Stomach (tissue), 9 donors: ENCODE data around the gene ERVH48-1. TPM values are rescaled to one million over a fixed set of nuclear protein-coding genes. Genes with fewer than 3 reads are reported as not detected.
A peak's percentile ranks its signal among the peaks of the same experiment; 100 is the strongest.
"Not testable (repeated sequence)": the region's sequence is repeated elsewhere in the genome, so short reads cannot be mapped to it uniquely, and the experiment has no call there.

Source experiments
- DNase-seq, 2 donors: peaks; one replicate each; pipeline versions ENCODE4 v3.0.0 to v3.0.0-alpha.2; 2013 to 2019
- H3K27ac ChIP-seq, 5 donors: fragments of 200-600 bp in 4 of 5; sonication (generic) in 4 of 5; one replicate each; pipeline ENCODE4 v1.5.1; 2013 to 2019; ENCODE audit warnings: mild to moderate bottlenecking in 1 of 5, moderate library complexity in 1 of 5
- H3K27me3 ChIP-seq, 3 donors: fragments of 200-600 bp; sonication (generic); one replicate each; pipeline ENCODE4 v1.5.1; 2017 to 2019; ENCODE audit warnings: mixed run types in 1 of 3
- H3K36me3 ChIP-seq, 4 donors: fragments of 200-600 bp; sonication (generic); 1 replicate in 3 of 4; 2 replicates in 1 of 4; pipeline ENCODE4 v1.5.1; 2016 to 2019
- H3K4me1 ChIP-seq, 4 donors: fragments of 200-600 bp; sonication (generic); one replicate each; pipeline ENCODE4 v1.5.1; 2016 to 2019
- H3K4me3 ChIP-seq, 4 donors: fragments of 200-600 bp; sonication (generic) in 3 of 4; one replicate each; pipeline ENCODE4 v1.5.1; 2016 to 2019; ENCODE audit warnings: mild to moderate bottlenecking in 1 of 4
- H3K9me3 ChIP-seq, 4 donors: fragments of 200-600 bp; sonication (generic); one replicate each; pipeline ENCODE4 v1.5.1; 2016 to 2019
- CTCF ChIP-seq, 7 experiments: fragments of 450-650 bp in 4 of 7; fragments of 200-600 bp in 3 of 7; sonication (generic) in 3 of 7; IDR thresholded peaks; one replicate each; pipeline ENCODE4 v1.5.1; 2016 to 2019; ENCODE audit warnings: antibody characterized with exemption in 7 of 7, control low read depth in 2 of 7, mild to moderate bottlenecking in 1 of 7
- EP300 ChIP-seq: sonication (generic); formaldehyde crosslinking; IDR thresholded peaks from one replicate; pipeline ENCODE4 v1.6.1; 2017; ENCODE audit warnings: antibody characterized with exemption
- POLR2A ChIP-seq, 4 donors: fragments of 450-650 bp; IDR thresholded peaks; one replicate each; pipeline ENCODE4 v1.6.1; 2016; ENCODE audit warnings: antibody characterized with exemption in 4 of 4, control low read depth in 2 of 4, mild to moderate bottlenecking in 1 of 4, moderate library complexity in 1 of 4
- POLR2AphosphoS5 ChIP-seq, 3 donors: sonication (generic); formaldehyde crosslinking; IDR thresholded peaks; one replicate each; pipeline ENCODE4 v1.6.1; 2016; ENCODE audit warnings: antibody characterized with exemption in 3 of 3
- WGBS, 5 donors: extraction: QIAGEN DNeasy Blood & Tissue Kit in 3 of 5; methylation state at CpG; one replicate each; pipeline versions ENCODE4 v1.1.5 to v1.1.7; 2013 to 2018; 5-methylcytosine and 5-hydroxymethylcytosine counted together
- intact Hi-C: fragments of 100-400 bp; cut with DNase I; formaldehyde crosslinking; loops from one replicate; pipeline ENCODE4 v1.15.1; 2023; ENCODE audit warnings: low total_unique reads
- polyA plus RNA-seq, 3 donors: library from polyadenylated mRNA; stranded (reverse); fragments of 200-250 nt; gene quantifications; one replicate each; pipeline ENCODE4 v1.2.3, GENCODE V29; 2013
- total RNA-seq, 5 donors: library from RNA; depleted of rRNA; stranded (reverse); fragments of >200 nt; gene quantifications; one replicate each; pipeline versions ENCODE4 v1.1.0 to v1.2.3, GENCODE V29; 2014 to 2016
- donor health status: healthy with polysubstance abuse.
- donor health status: Bipolar disorder and iron deficiency.
- donor health status: healthy.

Gene ERVH48-1
- total and polyA plus RNA-seq, 8 donors: 0.55 TPM; not detected in 7

- intact Hi-C loops: no loop called here
- Histone ChIP-seq H3K27ac (no peak overlapping the region), H3K27me3 (no peaks in the 10 kb centered on the region), H3K9me3 (no peaks in the 10 kb centered on the region), H3K36me3 (no peaks in the 10 kb centered on the region), H3K4me1 (peaks cover 2 to 6% (median 4%) of the 10 kb centered on the region in 4 donors), H3K4me3 (no peak overlapping the region)
- no peak for TF ChIP-seq POLR2AphosphoS5 (IDR thresholded peaks at IDR 0.05)
- TF ChIP-seq EP300: no peak
- TF ChIP-seq POLR2A (IDR thresholded peaks at IDR 0.05): no peak
- no peak for TF ChIP-seq CTCF (IDR thresholded peaks at IDR 0.05)
- WGBS, 5 donors: 91 to 96% (median 92%) methylated on average over 5 of the region's 5 CpGs
- no peak for DNase-seq
Observed at GRCh38 chr21:42887326-42887725, 38.1 kb downstream of the ERVH48-1 start.

- Histone ChIP-seq H3K4me3 (no peak overlapping the region), H3K27me3 (no peaks in the 10 kb centered on the region), H3K27ac (no peak overlapping the region), H3K9me3 (no peaks in the 10 kb centered on the region), H3K36me3 (no peaks in the 10 kb centered on the region), H3K4me1 (peaks cover 0 to 14% (median 10%) of the 10 kb centered on the region in 4 donors)
- TF ChIP-seq POLR2A (IDR thresholded peaks at IDR 0.05) (no peak), CTCF (IDR thresholded peaks at IDR 0.05) (no peak), POLR2AphosphoS5 (IDR thresholded peaks at IDR 0.05) (no peak), EP300 (no peak)
- WGBS, 5 donors: 24 to 96% (median 94%) methylated on average over 1 of the region's 1 CpG
- DNase-seq: no peak
- intact Hi-C loops: no loop called here
Observed at GRCh38 chr21:42883921-42884320, 41.5 kb downstream of the ERVH48-1 start.

- peak overlapping the region in 1 of 5 donors; percentile 93 for H3K27ac ChIP-seq
- H3K27me3 ChIP-seq: no peaks in the 10 kb centered on the region
- peaks cover 0 to 14% (median 11%) of the 10 kb centered on the region in 4 donors for H3K36me3 ChIP-seq
- H3K4me3 ChIP-seq: peak overlapping the region; percentile 89 to 100 (median 94)
- TF ChIP-seq POLR2AphosphoS5 (IDR thresholded peaks at IDR 0.05) (no peak), EP300 (no peak)
- intact Hi-C loops: no loop called here
- DNase-seq: no peak
- no peaks in the 10 kb centered on the region for H3K9me3 ChIP-seq
- 89 to 100% (median 93%) methylated on average over 6 of the region's 6 CpGs for WGBS, 5 donors
- H3K4me1 ChIP-seq: peaks cover 11 to 28% (median 25%) of the 10 kb centered on the region in 4 donors
Observed at GRCh38 chr21:42880352-42880751, 45.1 kb downstream of the ERVH48-1 start.

- no peaks in the 10 kb centered on the region for H3K27me3 ChIP-seq
- WGBS, 5 donors: 0% methylated on average over 29 to 80 of the region's 80 CpGs
- intact Hi-C loops: no loop called here
- DNase-seq: peak; percentile 98 to 99
- TF ChIP-seq POLR2A (IDR thresholded peaks at IDR 0.05) (peak in 2 of 4 donors; percentile 71 to 74), CTCF (IDR thresholded peaks at IDR 0.05) (no peak), EP300 (no peak), POLR2AphosphoS5 (IDR thresholded peaks at IDR 0.05) (peak; percentile 94 to 99 (median 97))
- peaks cover 0 to 25% (median 22%) of the 10 kb centered on the region in 4 donors for H3K36me3 ChIP-seq
- peak within 1 kb of the TSS; percentile 89 to 100 (median 94) for H3K4me3 ChIP-seq
- peak within 1 kb of the TSS; percentile 74 to 93 (median 89) for H3K27ac ChIP-seq
- H3K9me3 ChIP-seq: no peaks in the 10 kb centered on the region
- H3K4me1 ChIP-seq: peaks cover 11 to 28% (median 25%) of the 10 kb centered on the region in 4 donors
Observed at GRCh38 chr21:42878993-42879787, 46.2 kb downstream of the ERVH48-1 start, which contains the start of gene WDR4. TSS of gene WDR4 (minus strand) at chr21:42879539. CDS start at chr21:42879495, 44 bp downstream.

GRCh38 chr21:42878678-42878992 lies 46.8 kb downstream of the ERVH48-1 start:
- no peak for TF ChIP-seq POLR2AphosphoS5 (IDR thresholded peaks at IDR 0.05)
- no peak for TF ChIP-seq POLR2A (IDR thresholded peaks at IDR 0.05)
- no peak for TF ChIP-seq CTCF (IDR thresholded peaks at IDR 0.05)
- no peak for TF ChIP-seq EP300
- peaks cover 11 to 28% (median 25%) of the 10 kb centered on the region in 4 donors for H3K4me1 ChIP-seq
- H3K9me3 ChIP-seq: no peaks in the 10 kb centered on the region
- peak overlapping the region; percentile 89 to 100 (median 94) for H3K4me3 ChIP-seq
- WGBS, 5 donors: 0 to 1% (median 0%) methylated on average over 12 to 15 of the region's 15 CpGs
- intact Hi-C loops: no loop called here
- H3K27ac ChIP-seq: peak overlapping the region; percentile 74 to 93 (median 89)
- H3K36me3 ChIP-seq: peaks cover 1 to 31% (median 27%) of the 10 kb centered on the region in 4 donors
- DNase-seq: no peak
- no peaks in the 10 kb centered on the region for H3K27me3 ChIP-seq

GRCh38 chr21:42875811-42876210 lies 49.6 kb downstream of the ERVH48-1 start:
- intact Hi-C loops: not testable (repeated sequence)

More at GRCh38 chr21:42875811-42876210, 49.6 kb downstream of the ERVH48-1 start:
- not testable (repeated sequence) for H3K27me3 ChIP-seq, DNase-seq, H3K4me3 ChIP-seq, H3K27ac ChIP-seq, H3K9me3 ChIP-seq
- peaks cover 30 to 59% (median 56%) of the 10 kb centered on the region in 4 donors for H3K36me3 ChIP-seq
- 95 to 98% (median 96%) methylated on average over 10 of the region's 10 CpGs for WGBS, 5 donors
- H3K4me1 ChIP-seq: peaks cover 11 to 28% (median 25%) of the 10 kb centered on the region in 4 donors
